GM19438 (cell line): ENCODE data around the gene BPIFB2.

Source experiments
- ATAC-seq: cut with Tn5 transposase; IDR thresholded peaks from one replicate; pipeline ENCODE4 v1.9.1; 2021; ENCODE audit warnings: low read depth; ENCODE audit not compliant: unreplicated experiment

The BPIFB2 gene

DNA sequence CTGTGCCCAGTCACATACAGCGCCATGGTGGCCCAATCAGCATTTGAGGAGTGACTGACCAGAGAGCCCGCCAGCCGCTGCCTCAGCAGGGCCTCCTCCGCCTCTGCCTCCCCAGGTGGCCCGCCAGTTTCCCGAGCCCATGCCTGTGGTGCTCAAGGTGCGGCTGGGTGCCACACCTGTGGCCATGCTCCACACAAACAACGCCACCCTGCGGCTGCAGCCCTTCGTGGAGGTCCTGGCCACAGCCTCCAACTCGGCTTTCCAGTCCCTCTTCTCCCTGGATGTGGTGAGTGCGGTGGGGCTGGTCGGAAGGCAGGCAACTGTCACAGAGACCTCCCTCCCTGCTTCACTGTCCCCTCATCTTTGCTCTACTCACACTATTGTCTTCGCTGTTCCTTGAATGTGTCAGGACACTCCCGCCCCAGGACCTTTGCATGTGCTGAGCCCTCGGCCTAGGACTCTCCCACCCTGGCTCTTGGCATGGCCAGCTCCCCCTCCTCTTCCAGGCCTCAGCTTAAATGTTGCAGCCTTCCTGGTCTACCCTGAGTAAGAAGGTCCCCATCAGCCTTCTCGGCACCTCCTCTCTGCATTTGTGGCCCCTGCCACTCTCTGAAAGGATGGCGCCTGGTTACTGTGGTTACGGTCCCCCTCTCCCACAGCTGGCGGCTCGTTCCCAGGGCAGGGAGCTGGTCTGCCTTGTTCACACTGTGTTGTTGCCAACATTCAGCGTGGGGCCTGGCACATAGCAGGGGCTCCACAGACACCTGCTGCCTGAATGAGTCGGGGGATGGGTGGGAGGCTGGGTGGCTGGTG lies 12.2 kb downstream of the BPIFB2 start:
- ATAC-seq: no peak

DNA sequence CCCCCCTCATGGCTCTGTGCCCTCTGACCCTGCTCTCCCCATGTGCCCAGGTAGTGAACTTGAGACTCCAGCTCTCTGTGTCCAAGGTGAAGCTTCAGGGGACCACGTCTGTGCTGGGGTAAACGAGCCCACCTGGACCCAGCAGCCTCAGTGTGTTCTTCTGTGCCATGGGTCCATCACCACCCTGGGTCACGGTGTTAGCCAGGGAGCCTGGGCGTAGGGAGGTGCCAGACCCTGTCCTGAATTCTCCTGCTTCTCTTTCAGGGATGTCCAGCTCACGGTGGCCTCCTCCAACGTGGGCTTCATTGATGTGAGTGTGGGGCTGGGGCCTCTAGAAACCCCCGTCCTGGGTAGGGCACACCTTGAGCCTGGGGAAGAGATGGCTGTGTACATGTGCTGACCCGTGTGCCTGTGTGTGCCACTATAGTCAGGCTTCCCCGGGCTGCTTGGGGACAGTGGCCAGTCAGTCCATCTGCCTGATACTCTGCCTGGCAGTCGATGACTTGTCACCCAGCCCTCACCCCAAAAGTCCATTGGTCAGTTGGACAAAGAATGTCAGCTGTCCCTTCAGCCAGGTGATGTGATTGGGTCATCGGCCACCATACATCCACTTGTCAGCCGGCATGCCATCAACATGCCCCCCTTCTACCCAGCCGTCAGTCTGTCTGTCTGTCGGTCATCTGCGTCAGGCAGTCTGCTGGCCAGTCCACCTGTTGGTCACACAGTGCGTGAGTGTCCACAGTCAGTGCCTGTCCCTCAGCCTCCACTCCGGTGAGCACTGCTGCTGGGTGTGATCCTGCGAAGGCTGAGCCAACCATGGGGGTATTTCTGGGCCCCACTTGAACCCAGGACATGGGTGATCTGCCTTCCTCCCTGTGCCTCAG lies 13.0 kb downstream of the BPIFB2 start:
- ATAC-seq: no peak

GRCh38 chr20:33021879-33022278 lies 14.4 kb downstream of the BPIFB2 start:
- ATAC-seq: no peak

GRCh38 chr20:33022289-33022688 lies 14.8 kb downstream of the BPIFB2 start:
- ATAC-seq: no peak

- no peak for ATAC-seq
Measured at GRCh38 chr20:33022694-33023438, 15.4 kb downstream of the BPIFB2 start.

GRCh38 chr20:33023439-33024242 lies 16.1 kb downstream of the BPIFB2 start:
- no peak for ATAC-seq

- no peak for ATAC-seq
Measured at GRCh38 chr20:33024243-33024560, 16.7 kb downstream of the BPIFB2 start.

GRCh38 chr20:33024609-33025317 lies 17.3 kb downstream of the BPIFB2 start:
- ATAC-seq: no peak

DNA sequence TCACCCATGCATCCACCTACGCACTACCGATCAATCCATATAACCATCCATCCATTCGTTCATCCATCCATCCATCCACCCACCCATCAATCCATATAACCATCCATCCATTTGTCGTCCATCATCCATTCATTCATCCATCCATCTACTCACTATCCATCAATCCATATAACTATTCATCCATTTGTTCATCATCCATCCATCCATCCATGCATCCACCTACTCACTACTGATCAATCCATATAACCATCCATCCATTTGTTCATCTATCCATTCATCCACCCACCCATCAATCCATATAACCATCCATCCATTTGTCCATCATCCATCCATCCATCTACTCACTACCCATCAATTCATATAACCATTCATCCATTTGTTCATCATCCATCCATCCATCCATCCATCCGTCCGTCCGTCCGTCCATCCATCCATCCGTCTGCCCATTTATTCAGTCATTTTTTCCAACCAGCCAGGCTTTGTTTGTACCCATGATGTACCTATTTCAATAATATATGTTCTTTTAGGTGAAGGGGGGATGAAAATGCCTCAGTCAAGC lies 17.9 kb downstream of the BPIFB2 start:
- ATAC-seq: no peak

DNA sequence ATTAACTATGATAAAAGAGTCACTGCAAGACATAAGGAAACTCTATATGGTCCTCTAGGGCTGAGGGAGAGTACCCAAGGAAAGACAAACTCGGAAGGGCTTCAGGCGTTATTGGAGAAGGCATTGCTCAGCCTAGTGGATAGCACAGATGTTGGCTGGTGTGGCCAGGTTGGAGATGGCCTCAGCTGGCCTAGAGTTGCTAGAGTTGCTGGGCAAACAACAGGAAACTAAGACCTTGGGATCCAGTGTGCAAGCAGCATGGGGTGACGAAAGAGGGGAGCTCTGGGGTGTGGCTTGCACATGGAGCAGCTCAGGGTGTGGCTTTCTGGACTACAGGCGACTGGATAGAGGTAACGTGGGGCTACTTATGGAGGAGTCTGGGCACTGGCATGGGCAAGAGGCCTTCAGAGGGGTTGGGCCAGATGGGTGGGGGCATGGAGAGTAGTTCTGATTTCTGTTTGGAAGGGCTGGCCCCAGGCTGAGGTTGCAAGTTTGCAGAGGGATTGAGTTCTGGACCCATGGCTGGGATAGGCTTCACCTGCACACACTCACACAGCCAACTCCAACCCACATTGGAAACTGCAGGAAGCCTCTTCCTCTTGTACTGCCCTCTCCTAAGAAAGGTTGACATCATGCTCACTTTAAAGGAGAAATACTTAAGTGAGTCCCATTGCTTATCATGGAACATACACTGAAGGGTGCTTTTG lies 18.7 kb downstream of the BPIFB2 start:
- ATAC-seq: no peak

GRCh38 chr20:33026779-33027759 lies 19.6 kb downstream of the BPIFB2 start:
- no peak for ATAC-seq

GRCh38 chr20:33027769-33028751 lies 20.6 kb downstream of the BPIFB2 start:
- no peak for ATAC-seq

DNA sequence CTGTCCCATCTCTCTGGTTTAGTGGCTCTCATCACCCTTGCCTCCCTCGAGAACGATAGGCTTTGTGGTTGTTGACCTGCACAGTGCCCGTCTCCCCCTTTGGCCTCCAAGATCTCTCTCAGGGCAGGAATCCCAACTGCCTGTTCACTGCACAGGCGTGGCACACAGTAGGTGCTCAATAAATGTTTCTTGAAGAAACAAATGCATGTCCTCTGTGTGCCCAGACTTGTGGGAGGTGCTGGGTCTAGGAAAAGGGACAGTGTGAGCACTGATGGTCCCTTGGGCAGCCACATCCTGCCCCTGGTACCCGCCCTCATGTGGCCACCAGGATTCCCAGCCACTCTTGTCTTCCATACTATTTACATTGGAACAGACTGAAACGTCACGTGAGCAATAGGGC lies 21.4 kb downstream of the BPIFB2 start:
- ATAC-seq: no peak

DNA sequence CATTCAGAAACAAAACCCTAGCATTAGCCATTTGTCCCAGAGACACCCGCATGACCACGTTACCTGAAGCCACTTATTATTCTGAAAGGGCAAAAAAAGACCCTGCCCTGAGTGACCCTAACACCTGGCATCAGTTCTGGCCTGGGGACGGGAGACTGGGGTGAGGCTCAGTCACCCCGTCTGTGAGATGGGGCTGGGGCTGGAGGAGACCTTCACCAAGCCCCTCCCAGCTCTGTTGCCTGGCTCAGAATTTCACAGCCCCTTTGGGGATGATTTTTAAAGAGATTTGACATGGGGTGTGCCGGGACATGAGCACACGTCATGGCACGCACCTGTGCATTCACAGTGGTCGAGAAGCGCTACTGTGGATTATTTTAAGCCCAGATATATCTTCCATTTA lies 22.6 kb downstream of the BPIFB2 start:
- no peak for ATAC-seq

DNA sequence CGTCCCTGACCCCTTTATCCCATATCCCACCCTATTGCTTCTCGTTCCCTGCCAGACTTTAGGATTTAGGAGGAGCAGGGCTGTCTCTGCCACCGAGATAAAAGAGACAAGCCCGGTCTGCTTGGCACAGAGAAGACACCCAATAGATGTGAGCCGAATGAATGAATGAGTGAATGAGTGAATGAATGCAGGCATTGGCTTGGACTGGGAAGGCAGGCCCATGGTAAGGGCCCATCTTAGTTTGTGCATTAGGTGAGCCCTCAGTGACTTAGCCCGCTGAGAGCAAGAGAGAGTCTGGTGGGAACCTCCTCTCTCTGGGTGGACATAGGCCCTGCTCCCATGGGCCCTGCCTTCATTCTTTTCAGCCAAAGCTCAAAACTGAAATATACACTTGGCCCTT lies 23.1 kb downstream of the BPIFB2 start:
- ATAC-seq: no peak

- no peak for ATAC-seq
Measured at GRCh38 chr20:33031531-33031930, 24.0 kb downstream of the BPIFB2 start, which contains the start of gene BPIFB6. Gene BPIFB6, plus strand, starts transcription at chr20:33031648. Its CDS starts 0 bp downstream, at chr20:33031648.
